Common myeloid progenitor, CD34-positive (primary cell): ENCODE results near the gene RAB11FIP4.

Source experiments
- CTCF ChIA-PET: fragments of 350-600 bp; sonication (Branson Sonifier 250); formaldehyde crosslinking; loops from one replicate; lab custom pipeline; 2021; ENCODE audit warnings: antibody characterized with exemption; lab: Charles Lee
- POLR2A ChIA-PET: fragments of 350-600 bp; sonication (Branson Sonifier 250); formaldehyde crosslinking; loops from one replicate; lab custom pipeline; 2021; ENCODE audit warnings: antibody characterized with exemption; lab: Charles Lee
- DNase-seq, 3 donors: peaks; one replicate each; pipeline versions ENCODE4 v3.0.0 to v3.0.0-alpha.2; 2013
- H3K27ac ChIP-seq, 2 experiments: 1 replicate in 1 of 2; 2 replicates in 1 of 2; pipeline ENCODE4 v1.7.0; 2013; ENCODE audit warnings: inconsistent platforms in 2 of 2, low read length in 2 of 2, mild to moderate bottlenecking in 2 of 2, low read depth in 1 of 2, moderate library complexity in 1 of 2; ENCODE audit not compliant: severe bottlenecking in 2 of 2, insufficient read depth in 1 of 2, poor library complexity in 1 of 2
- H3K27me3 ChIP-seq, 5 experiments: replicated peaks in 2 of 5; 1 replicate in 3 of 5; 2 replicates in 2 of 5; pipeline versions ENCODE4 v1.6.1 to v1.7.0; 2013; ENCODE audit warnings: low read length in 4 of 5, mild to moderate bottlenecking in 2 of 5, moderate library complexity in 2 of 5, inconsistent platforms in 1 of 5; ENCODE audit not compliant: insufficient read depth in 5 of 5, control insufficient read depth in 4 of 5
- H3K36me3 ChIP-seq, 4 experiments: 1 replicate in 2 of 4; 2 replicates in 2 of 4; pipeline versions ENCODE4 v1.6.1 to v1.7.0; 2013; ENCODE audit warnings: low read length in 3 of 4, control low read depth in 1 of 4, mild to moderate bottlenecking in 1 of 4; ENCODE audit not compliant: control insufficient read depth in 4 of 4, insufficient read depth in 4 of 4
- H3K4me1 ChIP-seq, 4 experiments: 1 replicate in 3 of 4; 2 replicates in 1 of 4; pipeline versions ENCODE4 v1.6.1 to v1.7.1; 2013; ENCODE audit warnings: low read length in 3 of 4, mild to moderate bottlenecking in 3 of 4, control low read depth in 1 of 4, inconsistent platforms in 1 of 4, moderate library complexity in 1 of 4; ENCODE audit not compliant: control insufficient read depth in 4 of 4, insufficient read depth in 4 of 4; ENCODE audit errors: control extremely low read depth in 1 of 4
- H3K4me3 ChIP-seq, 7 experiments: 1 replicate in 4 of 7; 2 replicates in 3 of 7; pipeline versions ENCODE4 v1.5.1 to v1.7.0; 2013; ENCODE audit warnings: mild to moderate bottlenecking in 7 of 7, low read length in 6 of 7, moderate library complexity in 6 of 7, inconsistent platforms in 2 of 7, low read depth in 2 of 7, control low read depth in 1 of 7; ENCODE audit not compliant: insufficient read depth in 4 of 7, control insufficient read depth in 1 of 7; ENCODE audit errors: extremely low read depth in 1 of 7
- H3K9me3 ChIP-seq, 5 experiments: 1 replicate in 4 of 5; 2 replicates in 1 of 5; pipeline versions ENCODE4 v1.6.1 to v1.7.1; 2013; ENCODE audit warnings: low read length in 4 of 5, mild to moderate bottlenecking in 2 of 5, inconsistent platforms in 1 of 5, low read depth in 1 of 5, moderate library complexity in 1 of 5; ENCODE audit not compliant: control insufficient read depth in 4 of 5, insufficient read depth in 2 of 5; ENCODE audit errors: control extremely low read depth in 1 of 5
- WGBS: methylation state at CpG from one replicate; pipeline ENCODE4 v1.1.5; 2013; ENCODE audit not compliant: insufficient coverage; 5-methylcytosine and 5-hydroxymethylcytosine counted together

Gene RAB11FIP4

GRCh38 chr17:31398381-31399311 lies 7.2 kb downstream of the RAB11FIP4 start:
- Histone ChIP-seq H3K27me3 (peaks cover 5 to 9% (median 8%) of the 10 kb centered on the region in 5 experiments), H3K4me3 (no peak overlapping the region), H3K36me3 (no peaks in the 10 kb centered on the region), H3K27ac (no peak overlapping the region), H3K4me1 (peaks cover 0 to 1% (median 0%) of the 10 kb centered on the region in 4 experiments), H3K9me3 (no peaks in the 10 kb centered on the region)
- ChIA-PET CTCF (interaction anchor here (1.2 to 1.4 kb wide), 2 partner anchors 9 to 14 kb away, joined by 3 read pairs; no protein-coding TSS in a partner anchor), POLR2A (interaction anchor here (0.6 kb wide), 1 partner anchor 527 kb away, joined by 5 read pairs; no protein-coding TSS in a partner anchor)
- 80% methylated on average over 14 of the region's 21 CpGs for WGBS
- DNase-seq: peak in 2 of 3 donors; percentile 60 to 63

GRCh38 chr17:31400481-31400950 lies 9.0 kb downstream of the RAB11FIP4 start:
- no peak for DNase-seq
- no peak overlapping the region for H3K27ac ChIP-seq
- peaks cover 0 to 7% (median 3%) of the 10 kb centered on the region in 4 experiments for H3K4me1 ChIP-seq
- H3K9me3 ChIP-seq: no peaks in the 10 kb centered on the region
- WGBS: 84% methylated on average over 11 of the region's 11 CpGs
- H3K27me3 ChIP-seq: peaks cover 0 to 2% (median 0%) of the 10 kb centered on the region in 5 experiments
- no peak overlapping the region for H3K4me3 ChIP-seq
- H3K36me3 ChIP-seq: no peaks in the 10 kb centered on the region
- ChIA-PET POLR2A (no interaction called here), CTCF (interaction anchor here (1.1 kb wide), 1 partner anchor 120 kb away, joined by 3 read pairs; no protein-coding TSS in a partner anchor)

- H3K9me3 ChIP-seq: no peaks in the 10 kb centered on the region
- no peak overlapping the region for H3K4me3 ChIP-seq
- no peak overlapping the region for H3K27ac ChIP-seq
- CTCF ChIA-PET: interaction anchor here (0.8 to 1.5 kb wide), 4 partner anchors 12 to 119 kb away, joined by 3 to 4 read pairs (median 3); no protein-coding TSS in a partner anchor
- peaks cover 0 to 7% (median 3%) of the 10 kb centered on the region in 4 experiments for H3K4me1 ChIP-seq
- no peaks in the 10 kb centered on the region for H3K36me3 ChIP-seq
- 98% methylated on average over 11 of the region's 11 CpGs for WGBS
- POLR2A ChIA-PET: interaction anchor here (0.6 kb wide), 2 partner anchors 181 to 467 kb away, joined by 3 read pairs; no protein-coding TSS in a partner anchor
- no peaks in the 10 kb centered on the region for H3K27me3 ChIP-seq
- no peak for DNase-seq
Measured at GRCh38 chr17:31401456-31402254, 10.2 kb downstream of the RAB11FIP4 start.

GRCh38 chr17:31404028-31404949 lies 12.8 kb downstream of the RAB11FIP4 start:
- H3K27ac ChIP-seq: no peak overlapping the region
- ChIA-PET POLR2A (no interaction called here), CTCF (interaction anchor here (0.8 to 1.2 kb wide), 2 partner anchors 11 to 15 kb away, joined by 3 to 4 read pairs; no protein-coding TSS in a partner anchor)
- H3K27me3 ChIP-seq: peaks cover 0 to 4% (median 0%) of the 10 kb centered on the region in 5 experiments
- DNase-seq: peak in 2 of 3 donors; percentile 46 to 48
- 74% methylated on average over 13 of the region's 19 CpGs for WGBS
- H3K9me3 ChIP-seq: no peaks in the 10 kb centered on the region
- no peaks in the 10 kb centered on the region for H3K36me3 ChIP-seq
- peaks cover 0 to 7% (median 3%) of the 10 kb centered on the region in 4 experiments for H3K4me1 ChIP-seq
- H3K4me3 ChIP-seq: no peak overlapping the region

- POLR2A ChIA-PET: no interaction called here
- no peak overlapping the region for H3K4me3 ChIP-seq
- no peaks in the 10 kb centered on the region for H3K36me3 ChIP-seq
- peaks cover 0 to 7% (median 3%) of the 10 kb centered on the region in 4 experiments for H3K4me1 ChIP-seq
- no peak for DNase-seq
- CTCF ChIA-PET: interaction anchor here (0.7 to 1.2 kb wide), 3 partner anchors 12 to 16 kb away, joined by 3 to 4 read pairs (median 3); no protein-coding TSS in a partner anchor
- H3K9me3 ChIP-seq: no peaks in the 10 kb centered on the region
- peaks cover 0 to 4% (median 0%) of the 10 kb centered on the region in 5 experiments for H3K27me3 ChIP-seq
- 98% methylated on average over 4 of the region's 5 CpGs for WGBS
- H3K27ac ChIP-seq: no peak overlapping the region
Measured at GRCh38 chr17:31405890-31406371, 14.5 kb downstream of the RAB11FIP4 start.

GRCh38 chr17:31408586-31408985 lies 17.1 kb downstream of the RAB11FIP4 start:
- H3K4me1 ChIP-seq: peaks cover 0 to 6% (median 3%) of the 10 kb centered on the region in 4 experiments
- no peaks in the 10 kb centered on the region for H3K9me3 ChIP-seq
- no peak overlapping the region for H3K4me3 ChIP-seq
- WGBS: 70% methylated on average over 1 of the region's 4 CpGs
- ChIA-PET CTCF (interaction anchor here (0.6 kb wide), 1 partner anchor 26 kb away, joined by 3 read pairs; no protein-coding TSS in a partner anchor), POLR2A (no interaction called here)
- no peak for DNase-seq
- H3K27ac ChIP-seq: no peak overlapping the region
- peaks cover 0 to 4% (median 0%) of the 10 kb centered on the region in 5 experiments for H3K27me3 ChIP-seq
- no peaks in the 10 kb centered on the region for H3K36me3 ChIP-seq
